AG04450 (cell line): ENCODE results near the gene AKNAD1. TPM values are rescaled to one million over a fixed set of nuclear protein-coding genes. Genes with fewer than 3 reads are reported as not detected.

ENCODE experiments used
- CTCF ChIA-PET: fragments of 300-600, 350-600 bp; formaldehyde crosslinking; extraction: SDS; loops from one replicate; lab custom pipeline; 2022; ENCODE audit warnings: antibody characterized with exemption, inconsistent platforms; lab: Charles Lee
- POLR2A ChIA-PET: fragments of 350-600 bp; formaldehyde crosslinking; extraction: SDS; loops from one replicate; lab custom pipeline; 2021; ENCODE audit warnings: antibody characterized with exemption, inconsistent platforms; lab: Yijun Ruan, JAX
- DNase-seq: peaks from one replicate; pipeline ENCODE4 v3.0.0-alpha.2; 2011; ENCODE audit warnings: low read depth, low spot score
- H3K27ac ChIP-seq: one replicate; pipeline ENCODE4 v1.5.1; 2012; ENCODE audit warnings: low read depth, low read length, control low read depth
- H3K27me3 ChIP-seq: one replicate; pipeline ENCODE4 v1.6.0; 2012; ENCODE audit warnings: low read length; ENCODE audit not compliant: control insufficient read depth, insufficient read depth
- H3K4me3 ChIP-seq: 2 replicates; pipeline ENCODE4 v1.5.1; 2011; ENCODE audit warnings: mild to moderate bottlenecking, low read depth, low read length, control low read depth
- H3K9me3 ChIP-seq: 2 replicates; pipeline ENCODE4 v1.5.1; 2012; ENCODE audit warnings: low read length; ENCODE audit not compliant: control insufficient read depth, insufficient read depth
- polyA plus RNA-seq: library from polyadenylated mRNA; depleted of rRNA; stranded (reverse); fragments of >200 nt; gene quantifications from 2 replicates; pipeline ENCODE4 v1.2.3, GENCODE V29; 2011
- TF ChIP-seq, protein P1 (sequence below): IDR thresholded peaks from 2 replicates; pipeline ENCODE4 v1.5.1; 2011; ENCODE audit warnings: low read depth, low read length, control low read depth, inconsistent platforms

The AKNAD1 gene
- polyA plus RNA-seq, 1 experiment, result 0.86 TPM

- CTCF ChIA-PET, result interaction anchor here (0.9 kb wide), 1 partner anchor 9 kb away, joined by 3 read pairs; no protein-coding TSS in a partner anchor
- TF ChIP-seq, protein P1, sequence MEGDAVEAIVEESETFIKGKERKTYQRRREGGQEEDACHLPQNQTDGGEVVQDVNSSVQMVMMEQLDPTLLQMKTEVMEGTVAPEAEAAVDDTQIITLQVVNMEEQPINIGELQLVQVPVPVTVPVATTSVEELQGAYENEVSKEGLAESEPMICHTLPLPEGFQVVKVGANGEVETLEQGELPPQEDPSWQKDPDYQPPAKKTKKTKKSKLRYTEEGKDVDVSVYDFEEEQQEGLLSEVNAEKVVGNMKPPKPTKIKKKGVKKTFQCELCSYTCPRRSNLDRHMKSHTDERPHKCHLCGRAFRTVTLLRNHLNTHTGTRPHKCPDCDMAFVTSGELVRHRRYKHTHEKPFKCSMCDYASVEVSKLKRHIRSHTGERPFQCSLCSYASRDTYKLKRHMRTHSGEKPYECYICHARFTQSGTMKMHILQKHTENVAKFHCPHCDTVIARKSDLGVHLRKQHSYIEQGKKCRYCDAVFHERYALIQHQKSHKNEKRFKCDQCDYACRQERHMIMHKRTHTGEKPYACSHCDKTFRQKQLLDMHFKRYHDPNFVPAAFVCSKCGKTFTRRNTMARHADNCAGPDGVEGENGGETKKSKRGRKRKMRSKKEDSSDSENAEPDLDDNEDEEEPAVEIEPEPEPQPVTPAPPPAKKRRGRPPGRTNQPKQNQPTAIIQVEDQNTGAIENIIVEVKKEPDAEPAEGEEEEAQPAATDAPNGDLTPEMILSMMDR, result no peak
- Histone ChIP-seq H3K9me3 (no peaks in the 10 kb centered on the region), H3K4me3 (peak overlapping the region; percentile 89), H3K27me3 (no peaks in the 10 kb centered on the region), H3K27ac (no peak overlapping the region)
- DNase-seq, result no peak
- POLR2A ChIA-PET, result interaction anchor here (0.6 to 0.7 kb wide), 2 partner anchors 13 to 47 kb away, joined by 3 to 4 read pairs; no protein-coding TSS in a partner anchor
These were observed 21.2 kb upstream of the AKNAD1 start for GRCh38 chr1:108878160-108878469.

DNA sequence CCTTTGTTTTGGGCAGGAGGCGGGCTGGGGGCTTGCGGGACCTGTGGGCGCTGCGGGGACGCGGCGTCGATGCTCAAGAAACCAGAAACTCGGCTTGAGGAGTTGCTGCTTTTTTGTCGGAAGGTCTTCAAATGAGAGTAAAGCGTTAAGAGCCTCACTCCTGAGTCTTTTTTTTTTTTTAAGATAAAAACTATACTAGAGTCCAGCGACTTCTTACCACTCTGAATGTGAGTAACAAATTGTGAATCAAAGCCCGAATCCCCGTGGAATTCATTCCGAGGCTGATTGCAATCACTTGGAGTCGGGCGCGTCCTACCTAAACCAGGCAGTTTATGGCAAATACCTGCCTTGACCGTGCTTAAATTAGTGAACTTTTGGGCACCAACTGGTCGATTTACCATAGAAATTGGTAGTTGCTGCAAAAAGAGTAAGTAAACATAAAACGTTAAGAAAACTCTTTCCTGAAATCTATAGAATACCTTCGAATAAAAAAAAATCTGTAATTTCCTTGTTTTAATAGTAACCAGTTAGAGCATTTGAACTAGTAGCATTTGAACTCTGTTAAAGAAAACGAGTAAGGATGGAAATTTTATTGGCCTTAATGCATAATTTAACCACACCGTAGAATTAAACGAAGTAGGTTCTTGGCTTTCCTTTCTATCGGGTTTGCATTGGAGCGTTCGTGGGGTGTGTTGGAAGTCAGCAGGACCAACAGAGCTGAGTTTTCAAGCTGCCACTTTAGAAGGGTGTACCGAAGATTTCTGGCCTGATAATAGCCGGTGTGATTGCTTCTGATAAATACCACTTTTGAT lies 20.7 kb upstream of the AKNAD1 start:
- peak overlapping the region; percentile 13 for H3K27ac ChIP-seq
- peak overlapping the region; percentile 89 for H3K4me3 ChIP-seq
- H3K27me3 ChIP-seq, result no peaks in the 10 kb centered on the region
- DNase-seq, result no peak
- ChIA-PET POLR2A (interaction anchor here (0.6 to 1.4 kb wide), 5 partner anchors 13 to 61 kb away, joined by 3 to 4 read pairs (median 4); no protein-coding TSS in a partner anchor), CTCF (interaction anchor here (0.6 to 1.3 kb wide), 4 partner anchors 9 to 49 kb away, joined by 3 to 7 read pairs (median 4); no protein-coding TSS in a partner anchor)
- H3K9me3 ChIP-seq, result no peaks in the 10 kb centered on the region
- TF ChIP-seq, protein P1, result no peak

DNA sequence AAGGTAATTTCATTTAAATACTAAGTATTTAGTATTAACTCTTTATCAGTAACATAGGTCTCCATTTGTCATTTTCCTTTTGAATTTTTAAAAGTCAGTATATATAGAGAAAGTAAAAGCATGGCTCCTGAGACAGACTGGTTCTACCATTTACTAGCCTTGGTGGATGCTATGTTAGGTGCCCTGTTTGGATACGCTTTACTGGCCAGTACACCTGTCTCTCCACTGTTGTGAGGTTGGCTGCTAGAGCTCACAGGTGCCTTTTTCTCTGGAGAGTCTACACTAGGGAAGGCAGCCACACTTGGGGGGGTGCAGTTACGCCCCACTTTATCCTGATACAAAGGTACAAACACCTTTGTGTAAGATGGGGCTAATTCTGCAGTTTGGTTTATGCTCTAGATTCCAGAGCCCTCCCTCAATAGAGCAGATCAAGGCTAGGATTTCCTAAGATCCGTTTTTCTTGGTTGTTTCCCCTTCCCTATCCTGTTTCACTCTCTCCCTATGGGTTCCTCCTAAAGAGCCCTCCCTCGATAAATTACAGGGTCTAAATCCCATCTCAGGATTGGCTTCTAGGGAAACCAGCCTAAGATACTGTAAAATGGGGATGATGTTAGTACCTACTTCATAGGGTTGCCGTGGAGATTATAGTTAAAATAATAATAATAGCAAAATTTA lies 14.3 kb upstream of the AKNAD1 start:
- CTCF ChIA-PET, result interaction anchor here (0.9 to 1.2 kb wide), 2 partner anchors 43 kb away, joined by 3 to 4 read pairs; no protein-coding TSS in a partner anchor
- POLR2A ChIA-PET, result no interaction called here
- TF ChIP-seq, protein P1, result no peak
- Histone ChIP-seq H3K4me3 (no peak overlapping the region), H3K27me3 (peaks cover 4% of the 10 kb centered on the region), H3K27ac (no peak overlapping the region), H3K9me3 (no peaks in the 10 kb centered on the region)
- no peak for DNase-seq

- ChIA-PET CTCF (no interaction called here), POLR2A (no interaction called here)
- DNase-seq, result no peak
- H3K27me3 ChIP-seq, result peaks cover 2% of the 10 kb centered on the region
- H3K27ac ChIP-seq, result no peak overlapping the region
- no peak overlapping the region for H3K4me3 ChIP-seq
- TF ChIP-seq, protein P1, result no peak
- H3K9me3 ChIP-seq, result no peaks in the 10 kb centered on the region
These were observed 8.5 kb upstream of the AKNAD1 start for GRCh38 chr1:108865316-108865910.
